Measurements from ENCODE around the gene STRN3. TPM values are rescaled to one million over a fixed set of nuclear protein-coding genes. Genes with fewer than 3 reads are reported as not detected.

The STRN3 gene
- total and polyA plus RNA-seq, 9 donors, result 11.5 to 43.0 (median 32.4) TPM

- peaks cover 12% of the 10 kb centered on the region for H3K4me1 ChIP-seq (ENCODE audit: insufficient read depth)
- H3K27me3 ChIP-seq, result no peaks in the 10 kb centered on the region
- H3K4me3 ChIP-seq, result no peak overlapping the region
- no peak overlapping the region for H3K27ac ChIP-seq
- TF ChIP-seq CTCF (IDR thresholded peaks at IDR 0.05) (no peak), POLR2A (IDR thresholded peaks at IDR 0.05) (no peak), EP300 (IDR thresholded peaks at IDR 0.05) (no peak)
- intact Hi-C loops (cut with DNase I), result no loop called here
- no peak for DNase-seq
- 77 to 82% (median 82%) methylated on average over 20 of the region's 20 CpGs for WGBS, 3 donors
- no peaks in the 10 kb centered on the region for H3K9me3 ChIP-seq
- H3K36me3 ChIP-seq, result no peaks in the 10 kb centered on the region
Observed at GRCh38 chr14:30873308-30874119, 152.7 kb downstream of the STRN3 start.

GRCh38 chr14:30872602-30873001 lies 153.6 kb downstream of the STRN3 start:
- Histone ChIP-seq H3K9me3 (no peaks in the 10 kb centered on the region), H3K4me1 (ENCODE audit: insufficient read depth) (peaks cover 12% of the 10 kb centered on the region), H3K4me3 (no peak overlapping the region), H3K27me3 (no peaks in the 10 kb centered on the region), H3K36me3 (no peaks in the 10 kb centered on the region), H3K27ac (no peak overlapping the region)
- TF ChIP-seq CTCF (IDR thresholded peaks at IDR 0.05) (no peak), EP300 (IDR thresholded peaks at IDR 0.05) (no peak), POLR2A (IDR thresholded peaks at IDR 0.05) (no peak)
- intact Hi-C loops (cut with DNase I), result no loop called here
- 77 to 79% (median 78%) methylated on average over 1 of the region's 1 CpG for WGBS, 3 donors
- no peak for DNase-seq

DNA sequence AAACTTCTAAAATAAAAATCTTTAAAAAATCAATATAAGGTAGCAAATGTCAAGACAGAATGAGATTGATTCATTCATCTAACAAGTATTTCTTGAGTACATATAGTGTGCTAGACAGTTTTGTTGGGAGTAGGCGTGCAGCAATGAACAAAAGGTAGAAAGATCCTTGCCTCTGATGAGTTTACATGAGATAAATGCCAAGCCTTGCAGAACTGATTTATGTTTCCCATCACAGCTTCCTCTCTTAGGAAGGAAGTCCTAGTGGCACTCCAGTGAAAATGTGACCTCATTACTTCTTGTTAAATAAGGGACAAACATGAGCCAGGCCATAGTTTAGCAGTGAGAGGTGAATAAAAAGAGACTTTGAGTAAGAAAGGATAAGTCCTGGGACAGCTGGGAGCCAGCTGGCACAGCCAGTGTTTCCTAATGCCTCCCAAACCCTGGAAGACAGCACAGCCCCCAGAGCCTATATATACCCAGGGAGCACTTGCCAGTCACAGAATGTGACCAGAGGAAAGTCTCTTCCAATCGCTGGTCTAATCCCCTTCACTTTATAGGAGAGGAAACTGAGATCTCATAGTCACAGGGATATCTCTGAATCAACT lies 156.5 kb downstream of the STRN3 start:
- peaks cover 7% of the 10 kb centered on the region for H3K4me1 ChIP-seq (ENCODE audit: insufficient read depth)
- intact Hi-C loops (cut with DNase I), result no loop called here
- no peak overlapping the region for H3K4me3 ChIP-seq
- no peak for DNase-seq
- no peaks in the 10 kb centered on the region for H3K9me3 ChIP-seq
- no peaks in the 10 kb centered on the region for H3K36me3 ChIP-seq
- TF ChIP-seq EP300 (IDR thresholded peaks at IDR 0.05) (no peak), POLR2A (IDR thresholded peaks at IDR 0.05) (no peak), CTCF (IDR thresholded peaks at IDR 0.05) (no peak)
- no peak overlapping the region for H3K27ac ChIP-seq
- 75 to 85% (median 79%) methylated on average over 2 of the region's 2 CpGs for WGBS, 3 donors
- H3K27me3 ChIP-seq, result no peaks in the 10 kb centered on the region

DNA sequence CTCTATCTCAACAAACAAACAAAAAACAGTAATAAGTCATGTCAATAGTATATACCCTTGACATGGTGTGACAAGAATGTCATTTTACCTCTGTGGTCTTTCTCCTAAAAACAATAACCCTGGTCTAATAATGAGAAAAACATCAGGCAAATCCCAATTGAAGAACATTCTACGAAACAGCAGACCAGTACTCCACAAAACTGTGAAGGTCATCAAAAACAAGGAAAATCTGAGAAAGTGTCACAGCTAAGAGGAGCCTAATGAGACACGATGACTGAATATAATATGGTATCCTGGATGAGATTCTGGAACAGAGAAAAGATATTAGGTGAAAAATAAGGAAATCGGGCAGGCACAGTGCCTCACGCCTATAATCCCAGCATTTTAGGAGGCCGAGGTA lies 157.4 kb downstream of the STRN3 start:
- H3K27me3 ChIP-seq, result no peaks in the 10 kb centered on the region
- TF ChIP-seq POLR2A (IDR thresholded peaks at IDR 0.05), result no peak
- TF ChIP-seq CTCF (IDR thresholded peaks at IDR 0.05), result no peak
- no peak for TF ChIP-seq EP300 (IDR thresholded peaks at IDR 0.05)
- H3K9me3 ChIP-seq, result no peaks in the 10 kb centered on the region
- H3K4me3 ChIP-seq, result no peak overlapping the region
- no peak overlapping the region for H3K27ac ChIP-seq
- DNase-seq, result no peak
- no peaks in the 10 kb centered on the region for H3K4me1 ChIP-seq (ENCODE audit: insufficient read depth)
- 91 to 96% (median 95%) methylated on average over 5 of the region's 5 CpGs for WGBS, 3 donors
- intact Hi-C loops (cut with DNase I), result no loop called here
- no peaks in the 10 kb centered on the region for H3K36me3 ChIP-seq
